HFF-Myc (cell line): ENCODE data around the gene CLASP1.

Experiments
- DNase-seq: peaks from one replicate; pipeline ENCODE4 v3.0.0-alpha.2; 2011; ENCODE audit warnings: low read depth; ENCODE audit errors: extremely low read depth
- H3K4me3 ChIP-seq: replicated peaks from 2 replicates; pipeline ENCODE4 v1.5.1; 2011; ENCODE audit warnings: low read depth, mild to moderate bottlenecking, control low read depth, low read length
- TF ChIP-seq, protein P1 (sequence below): IDR thresholded peaks from 2 replicates; pipeline ENCODE4 v1.5.1; 2012; ENCODE audit warnings: mild to moderate bottlenecking, low read depth, low read length, control low read depth; ENCODE audit errors: missing control alignments

Gene CLASP1

DNA sequence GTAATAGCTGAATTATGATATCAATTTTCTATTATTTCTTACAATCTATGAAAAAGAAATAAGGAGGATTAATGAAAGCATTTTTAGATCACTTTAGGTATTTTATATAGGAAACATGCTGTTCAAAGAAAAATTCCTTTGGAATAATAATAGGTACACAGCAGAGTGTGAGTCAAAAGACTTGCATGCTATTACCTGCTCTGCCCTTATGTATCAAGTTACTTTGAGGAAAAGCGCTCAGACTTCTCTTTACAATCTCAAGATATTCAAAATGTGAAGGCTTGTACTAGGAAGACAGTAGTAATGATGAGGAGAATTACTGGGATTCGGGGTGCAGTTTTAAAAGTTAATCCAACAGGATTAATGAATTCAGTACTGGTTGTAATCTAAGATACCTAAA, 147.7 kb downstream of the CLASP1 start:
- TF ChIP-seq, protein P1, sequence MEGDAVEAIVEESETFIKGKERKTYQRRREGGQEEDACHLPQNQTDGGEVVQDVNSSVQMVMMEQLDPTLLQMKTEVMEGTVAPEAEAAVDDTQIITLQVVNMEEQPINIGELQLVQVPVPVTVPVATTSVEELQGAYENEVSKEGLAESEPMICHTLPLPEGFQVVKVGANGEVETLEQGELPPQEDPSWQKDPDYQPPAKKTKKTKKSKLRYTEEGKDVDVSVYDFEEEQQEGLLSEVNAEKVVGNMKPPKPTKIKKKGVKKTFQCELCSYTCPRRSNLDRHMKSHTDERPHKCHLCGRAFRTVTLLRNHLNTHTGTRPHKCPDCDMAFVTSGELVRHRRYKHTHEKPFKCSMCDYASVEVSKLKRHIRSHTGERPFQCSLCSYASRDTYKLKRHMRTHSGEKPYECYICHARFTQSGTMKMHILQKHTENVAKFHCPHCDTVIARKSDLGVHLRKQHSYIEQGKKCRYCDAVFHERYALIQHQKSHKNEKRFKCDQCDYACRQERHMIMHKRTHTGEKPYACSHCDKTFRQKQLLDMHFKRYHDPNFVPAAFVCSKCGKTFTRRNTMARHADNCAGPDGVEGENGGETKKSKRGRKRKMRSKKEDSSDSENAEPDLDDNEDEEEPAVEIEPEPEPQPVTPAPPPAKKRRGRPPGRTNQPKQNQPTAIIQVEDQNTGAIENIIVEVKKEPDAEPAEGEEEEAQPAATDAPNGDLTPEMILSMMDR: no peak
- no peak for DNase-seq
- no peak overlapping the region for H3K4me3 ChIP-seq

DNA sequence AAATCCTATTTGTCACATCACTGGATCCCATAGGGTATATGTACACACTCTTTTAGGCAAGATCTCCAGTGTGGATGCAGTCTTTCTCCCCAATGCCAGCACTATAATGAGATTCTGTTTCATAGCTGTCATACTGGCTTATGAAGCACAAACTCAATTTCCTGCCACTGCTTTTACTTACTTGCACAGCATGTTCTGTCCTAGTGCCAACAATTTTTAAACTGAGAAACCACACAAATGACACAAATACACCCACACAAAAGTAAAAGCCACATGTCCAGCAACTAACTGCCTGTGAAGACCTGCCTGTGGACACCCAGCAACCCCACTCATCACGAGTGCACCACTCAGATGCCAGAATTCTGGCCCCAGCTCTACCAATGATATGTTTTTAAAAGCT, 148.2 kb downstream of the CLASP1 start:
- no peak overlapping the region for H3K4me3 ChIP-seq
- TF ChIP-seq, protein P1: no peak
- DNase-seq: no peak

DNA sequence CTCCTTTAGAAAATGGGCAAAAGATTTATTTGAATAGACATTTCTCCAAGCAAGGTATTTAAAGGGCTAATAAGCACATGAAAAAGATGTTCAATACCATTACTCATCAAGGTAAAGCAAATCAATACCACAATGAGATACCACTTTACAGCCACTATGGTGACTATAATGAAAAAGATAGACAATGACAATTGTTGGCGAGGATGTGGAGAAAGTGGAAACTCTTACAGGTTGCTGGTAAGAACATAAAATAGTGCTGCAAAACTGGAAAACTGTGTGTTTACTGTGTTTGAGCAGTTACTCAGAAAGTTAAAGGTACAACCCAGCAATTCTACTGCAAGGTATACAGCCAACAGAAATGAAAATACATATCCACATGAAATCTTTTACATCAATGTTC, 150.5 kb downstream of the CLASP1 start:
- no peak overlapping the region for H3K4me3 ChIP-seq
- DNase-seq: no peak
- TF ChIP-seq, protein P1: no peak

DNA sequence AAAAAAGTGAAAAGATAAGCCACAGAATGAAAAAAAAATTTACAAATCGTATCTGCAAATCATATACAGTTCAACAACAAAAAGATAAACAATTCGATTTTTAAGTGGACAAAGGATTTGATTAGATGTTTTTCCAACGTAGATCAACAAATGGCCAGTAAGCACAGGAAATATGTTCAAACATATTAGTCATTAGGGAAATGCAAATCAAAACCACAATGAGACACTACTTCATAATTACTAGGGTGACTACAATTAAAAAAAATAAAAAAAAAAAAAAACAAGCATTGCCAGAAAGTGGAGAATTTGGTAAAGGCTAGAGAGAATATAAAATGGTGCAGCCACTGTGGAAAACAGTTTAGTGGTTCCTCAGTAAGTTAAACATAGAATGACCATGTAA, 156.9 kb downstream of the CLASP1 start:
- TF ChIP-seq, protein P1: no peak
- no peak overlapping the region for H3K4me3 ChIP-seq

DNA sequence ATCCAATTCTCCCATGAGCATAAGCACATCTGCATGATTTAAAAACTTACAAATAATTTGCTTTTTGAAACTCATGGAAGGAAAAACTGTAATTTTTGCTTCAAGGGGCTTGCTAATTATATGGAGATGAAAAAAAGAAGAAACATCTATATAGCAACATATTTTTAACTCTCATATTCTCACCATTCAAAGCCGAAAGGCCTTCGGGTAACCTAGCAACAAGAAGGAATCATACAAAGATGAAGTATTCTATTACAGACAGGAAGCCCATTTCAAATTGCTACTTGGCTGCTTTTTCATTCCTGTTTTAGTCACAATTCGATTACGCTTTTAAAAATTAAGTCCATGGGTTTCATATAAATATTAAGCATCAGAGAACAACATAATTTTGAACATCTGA, 157.7 kb downstream of the CLASP1 start:
- TF ChIP-seq, protein P1: no peak
- DNase-seq: no peak
- H3K4me3 ChIP-seq: no peak overlapping the region

More for the DNA sequence above, 156.9 kb downstream of the CLASP1 start:
- DNase-seq: no peak

DNA sequence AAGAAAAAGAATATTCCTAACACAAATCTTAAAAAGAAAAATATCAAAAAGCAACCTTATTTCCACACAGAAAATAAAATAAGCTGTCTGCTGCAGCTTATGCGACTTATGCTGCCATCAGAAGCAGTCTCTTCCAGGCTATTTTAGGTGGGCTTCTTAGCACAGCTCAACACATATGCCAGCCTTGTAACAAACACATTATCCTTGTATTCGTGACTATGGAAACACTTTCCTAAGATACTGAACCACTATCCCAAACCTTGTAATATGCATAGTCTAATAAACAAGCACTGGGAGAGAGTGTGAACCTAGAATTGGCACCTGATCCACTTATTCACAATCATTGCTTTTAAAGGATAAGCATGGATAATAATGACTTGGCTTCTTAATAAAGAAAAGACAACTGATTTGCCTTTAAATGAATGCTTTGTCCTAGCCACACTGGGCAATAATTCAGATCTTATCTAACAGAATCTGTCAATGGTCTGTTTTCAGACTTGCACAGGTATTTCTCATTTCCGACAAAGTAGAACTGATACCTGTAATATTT, 158.6 kb downstream of the CLASP1 start:
- no peak for DNase-seq
- H3K4me3 ChIP-seq: no peak overlapping the region
- TF ChIP-seq, protein P1: no peak
